GM06990 (cell line): Measurements from ENCODE around the gene IPPK.

Experiments used
- DNase-seq: peaks from one replicate; pipeline ENCODE4 v3.0.0-alpha.2; 2011; ENCODE audit not compliant: insufficient read length; ENCODE audit errors: extremely low read depth
- H3K27me3 ChIP-seq: replicated peaks from 2 replicates; pipeline ENCODE4 v1.6.0; 2011; ENCODE audit warnings: low read length; ENCODE audit not compliant: control insufficient read depth, insufficient read depth
- H3K36me3 ChIP-seq: 2 replicates; pipeline ENCODE4 v1.5.1; 2011; ENCODE audit warnings: low read length; ENCODE audit not compliant: control insufficient read depth, insufficient read depth
- H3K4me3 ChIP-seq: replicated peaks from 2 replicates; pipeline ENCODE4 v1.5.1; 2011; ENCODE audit warnings: low read depth, mild to moderate bottlenecking, control low read depth, low read length
- CTCF ChIP-seq: IDR thresholded peaks from 2 replicates; pipeline ENCODE4 v1.5.1; 2011; ENCODE audit warnings: low read length, control low read depth, mild to moderate bottlenecking, inconsistent platforms; ENCODE audit not compliant: insufficient read depth, poor library complexity, severe bottlenecking

Gene IPPK

GRCh38 chr9:92605224-92605623 is 64.7 kb downstream of the IPPK start:
- no peak for DNase-seq
- Histone ChIP-seq H3K36me3 (no peaks in the 10 kb centered on the region), H3K4me3 (no peak overlapping the region), H3K27me3 (no peaks in the 10 kb centered on the region)
- no peak for TF ChIP-seq CTCF

GRCh38 chr9:92603990-92604389 is 65.9 kb downstream of the IPPK start:
- TF ChIP-seq CTCF: no peak
- DNase-seq: no peak
- H3K4me3 ChIP-seq: no peak overlapping the region
- H3K36me3 ChIP-seq: no peaks in the 10 kb centered on the region
- H3K27me3 ChIP-seq: no peaks in the 10 kb centered on the region

GRCh38 chr9:92603100-92603499 is 66.8 kb downstream of the IPPK start:
- no peak for DNase-seq
- no peaks in the 10 kb centered on the region for H3K36me3 ChIP-seq
- no peak for TF ChIP-seq CTCF
- H3K27me3 ChIP-seq: no peaks in the 10 kb centered on the region
- no peak overlapping the region for H3K4me3 ChIP-seq

GRCh38 chr9:92602413-92602812 is 67.5 kb downstream of the IPPK start:
- H3K27me3 ChIP-seq: no peaks in the 10 kb centered on the region
- no peaks in the 10 kb centered on the region for H3K36me3 ChIP-seq
- TF ChIP-seq CTCF: no peak
- DNase-seq: no peak
- no peak overlapping the region for H3K4me3 ChIP-seq

- Histone ChIP-seq H3K4me3 (no peak overlapping the region), H3K27me3 (no peaks in the 10 kb centered on the region), H3K36me3 (no peaks in the 10 kb centered on the region)
- no peak for DNase-seq
- TF ChIP-seq CTCF: no peak
These were observed 68.5 kb downstream of the IPPK start for GRCh38 chr9:92601451-92601850.
